HepG2 (cell line): ENCODE results near the gene PLEKHG2. TPM values are rescaled to one million over a fixed set of nuclear protein-coding genes. Genes with fewer than 3 reads are reported as not detected.
A peak's percentile ranks its signal among the peaks of the same experiment; 100 is the strongest.

Source experiments
- AFF4 ChIP-seq: sonication (generic); formaldehyde crosslinking; IDR thresholded peaks from 2 replicates; pipeline ENCODE4 v1.4.0; 2020; ENCODE audit warnings: missing genetic modification reagents
- CBX1 ChIP-seq: IDR thresholded peaks from one replicate; pipeline ENCODE4 v1.6.1; 2016; ENCODE audit warnings: antibody characterized with exemption, low read depth
- HNRNPLL ChIP-seq: fragments of 200-400 bp; formaldehyde crosslinking; IDR thresholded peaks from 2 replicates; pipeline ENCODE4 v1.6.1; 2017; ENCODE audit warnings: mild to moderate bottlenecking, low read depth, low read length; ENCODE audit not compliant: poor library complexity, severe bottlenecking
- MAFK ChIP-seq, 2 experiments: IDR thresholded peaks in 1 of 2; conservative IDR thresholded peaks in 1 of 2; 2 replicates each; pipeline ENCODE4 v1.6.1; 2011; ENCODE audit warnings: improper control_type of control experiment in 2 of 2, low read length in 2 of 2
- PAXIP1 ChIP-seq: sonication (generic); formaldehyde crosslinking; conservative IDR thresholded peaks from 2 replicates; pipeline ENCODE4 v1.4.0; 2020; ENCODE audit warnings: mild to moderate bottlenecking, missing genetic modification reagents, moderate library complexity
- SIN3A ChIP-seq: IDR thresholded peaks from 2 replicates; pipeline ENCODE4 v1.6.1; 2011; ENCODE audit warnings: low read depth, mild to moderate bottlenecking, control low read depth, low read length, borderline replicate concordance
- SNRNP70 ChIP-seq: fragments of 200-400 bp; formaldehyde crosslinking; IDR thresholded peaks from 2 replicates; pipeline ENCODE4 v1.6.1; 2017; ENCODE audit warnings: mild to moderate bottlenecking, low read depth, low read length, moderate library complexity
- SSRP1 ChIP-seq: IDR thresholded peaks from 2 replicates; pipeline ENCODE4 v1.6.1; 2016; ENCODE audit warnings: control low read depth
- TAF15 ChIP-seq: fragments of 200-400 bp; formaldehyde crosslinking; IDR thresholded peaks from one replicate; pipeline ENCODE4 v1.6.1; 2018; ENCODE audit warnings: mild to moderate bottlenecking, low read depth, low read length; ENCODE audit not compliant: poor library complexity, severe bottlenecking
- ZNF230 ChIP-seq: sonication (generic); formaldehyde crosslinking; IDR thresholded peaks from 2 replicates; pipeline ENCODE4 v1.4.0; 2020; ENCODE audit warnings: mild to moderate bottlenecking, missing genetic modification reagents
- ZNF232 ChIP-seq: sonication (generic); formaldehyde crosslinking; IDR thresholded peaks from 2 replicates; pipeline ENCODE4 v1.4.0; 2020; ENCODE audit warnings: missing genetic modification reagents, borderline replicate concordance
- ZNF30 ChIP-seq: sonication (generic); formaldehyde crosslinking; IDR thresholded peaks from 2 replicates; pipeline ENCODE4 v1.5.0; 2020; ENCODE audit warnings: mild to moderate bottlenecking, missing genetic modification reagents
- ZNF326 ChIP-seq: sonication (generic); formaldehyde crosslinking; IDR thresholded peaks from 2 replicates; pipeline ENCODE4 v1.4.0; 2020; ENCODE audit warnings: missing genetic modification reagents, borderline replicate concordance
- ZNF646 ChIP-seq: sonication (generic); formaldehyde crosslinking; IDR thresholded peaks from 2 replicates; pipeline ENCODE4 v1.9.0; 2021; ENCODE audit warnings: mild to moderate bottlenecking, missing genetic modification reagents
- polyA plus RNA-seq, 8 experiments: library from polyadenylated mRNA; depleted of rRNA in 3 of 8; stranded (reverse) in 7 of 8; unstranded in 1 of 8; fragments of >200 nt; fragmentation: Illumina TruSeq in 4 of 8; extraction: Trizol in 4 of 8; gene quantifications; 2 replicates each; pipeline versions ENCODE4 v1.2.1 to v1.2.3, GENCODE V29; 2011 to 2016; ENCODE audit warnings: low read depth in 4 of 8, missing spikeins in 1 of 8, mixed read lengths in 1 of 8; ENCODE audit not compliant: insufficient read depth in 1 of 8
- total RNA-seq, 5 experiments: library from RNA; depleted of rRNA; stranded (reverse); fragments of >200 nt; fragmentation: Illumina TruSeq; extraction: Trizol; gene quantifications; 2 replicates each; pipeline ENCODE4 v1.2.3, GENCODE V29; 2016; ENCODE audit warnings: low read depth in 1 of 5

PLEKHG2 gene
- total and polyA plus RNA-seq, 2 of the 13 experiments (the other 11 are each of a cell fraction or from before 2014, with no cell fraction given) = 3.6 to 6.8 TPM

GRCh38 chr19:39401549-39402345, 10.7 kb upstream of the PLEKHG2 start (continued):
- TF ChIP-seq AFF4 (CRISPR knock-in tag) (0 out of 2 replicates have a peak, but pooled peaks have one; percentile 79), HNRNPLL (no peak), ZNF326 (CRISPR knock-in tag) (no peak), TAF15 (no peak), ZNF646 (CRISPR knock-in tag) (peak; percentile 95), ZNF230 (CRISPR knock-in tag) (peak; percentile 71), PAXIP1 (peak; percentile 94), ZNF30 (CRISPR knock-in tag) (peak; percentile 59; the same call in 1 of the 2 replicates), ZNF232 (CRISPR knock-in tag) (peak; percentile 85; the same call in 1 of the 2 replicates), SSRP1 (CRISPR knock-in tag) (0 out of 2 replicates have a peak, but pooled peaks have one; percentile 62), MAFK (conservative IDR thresholded peaks at IDR 0.05 in 1 of 2, IDR thresholded peaks at IDR 0.05 in 1 of 2; ENCODE audit: low read length in 2 of 2) (peak; percentile 24 to 52; a peak in 2 of 4 replicates), SIN3A (peak; percentile 70; the same call in 1 of the 2 replicates), CBX1 (no peak), SNRNP70 (no peak)
